Measurements from ENCODE around the gene KATNB1.
"Not testable (repeated sequence)": the region's sequence is repeated elsewhere in the genome, so short reads cannot be mapped to it uniquely, and the experiment has no call there.

Gene KATNB1

GRCh38 chr16:57729852-57730251, 5.7 kb upstream of the KATNB1 start:
- not testable (repeated sequence) for H3K4me1 ChIP-seq (ENCODE audit: control insufficient read depth in 1 of 2, insufficient read depth in 2 of 2, low read length in 2 of 2); H2BK12ac ChIP-seq (ENCODE audit: low read length); H3K4me2 ChIP-seq (ENCODE audit: low read length); H2AFZ ChIP-seq (ENCODE audit: insufficient read depth, low read length, poor library complexity); H3K14ac ChIP-seq (ENCODE audit: low read length); H4K8ac ChIP-seq (ENCODE audit: low read depth, low read length); H3K4me3 ChIP-seq (ENCODE audit: low read depth, low read length); H3K36me3 ChIP-seq (ENCODE audit: control insufficient read depth in 1 of 2, insufficient read depth in 2 of 2, low read length in 2 of 2); H3K27ac ChIP-seq (ENCODE audit: low read depth, low read length); H3K18ac ChIP-seq (ENCODE audit: low read length); H3K79me1 ChIP-seq (ENCODE audit: low read length); H3K79me2 ChIP-seq (ENCODE audit: control insufficient read depth, insufficient read depth, low read length, poor library complexity); H2BK5ac ChIP-seq (ENCODE audit: low read depth, low read length, poor library complexity); H4K12ac ChIP-seq (ENCODE audit: low read depth, low read length); H3K9ac ChIP-seq (ENCODE audit: low read length); H2BK120ac ChIP-seq (ENCODE audit: insufficient read depth, low read length, poor library complexity); H3K27me3 ChIP-seq (ENCODE audit: insufficient read depth, low read length); H3K4ac ChIP-seq (ENCODE audit: low read depth, low read length); H3K9me3 ChIP-seq (ENCODE audit: insufficient read depth, low read depth, low read length); H3K23ac ChIP-seq (ENCODE audit: low read length); DNase-seq; H4K91ac ChIP-seq (ENCODE audit: low read depth, low read length); H2AK5ac ChIP-seq (ENCODE audit: low read length)
- WGBS (ENCODE audit: extremely low coverage, insufficient coverage, insufficient read length) = 100% methylated on average over 3 of the region's 6 CpGs

- no peak overlapping the region for H3K4me2 ChIP-seq (ENCODE audit: low read length)
- DNase-seq = no peak
- peaks cover 3% of the 10 kb centered on the region for H3K79me2 ChIP-seq (ENCODE audit: control insufficient read depth, insufficient read depth, low read length, poor library complexity)
Measured at GRCh38 chr16:57730771-57731730, 4.5 kb upstream of the KATNB1 start.

GRCh38 chr16:57732037-57732436, 3.5 kb upstream of the KATNB1 start:
- no peak overlapping the region for H4K91ac ChIP-seq (ENCODE audit: low read depth, low read length)
- no peak overlapping the region for H3K14ac ChIP-seq (ENCODE audit: low read length)
- no peak overlapping the region for H2BK5ac ChIP-seq (ENCODE audit: low read depth, low read length, poor library complexity)
- H3K79me2 ChIP-seq (ENCODE audit: control insufficient read depth, insufficient read depth, low read length, poor library complexity) = peaks cover 3% of the 10 kb centered on the region
- WGBS (ENCODE audit: extremely low coverage, insufficient coverage, insufficient read length) = no CpG with 5 or more reads among the region's 2 CpGs
- no peak overlapping the region for H3K27ac ChIP-seq (ENCODE audit: low read depth, low read length)
- H3K4me3 ChIP-seq (ENCODE audit: low read depth, low read length) = no peak overlapping the region
- no peak overlapping the region for H2AK5ac ChIP-seq (ENCODE audit: low read length)
- peaks cover 5% of the 10 kb centered on the region for H3K79me1 ChIP-seq (ENCODE audit: low read length)
- H3K27me3 ChIP-seq (ENCODE audit: insufficient read depth, low read length) = no peaks in the 10 kb centered on the region
- no peak overlapping the region for H2BK120ac ChIP-seq (ENCODE audit: insufficient read depth, low read length, poor library complexity)
- H2BK12ac ChIP-seq (ENCODE audit: low read length) = no peak overlapping the region
- H3K18ac ChIP-seq (ENCODE audit: low read length) = no peak overlapping the region
- H3K4me2 ChIP-seq (ENCODE audit: low read length) = no peak overlapping the region
- H3K9me3 ChIP-seq (ENCODE audit: insufficient read depth, low read depth, low read length) = peaks cover 4% of the 10 kb centered on the region
- peak in 1 of 2 donors; percentile 46 for DNase-seq
- no peak overlapping the region for H3K23ac ChIP-seq (ENCODE audit: low read length)
- H4K8ac ChIP-seq (ENCODE audit: low read depth, low read length) = no peak overlapping the region
- H4K12ac ChIP-seq (ENCODE audit: low read depth, low read length) = no peak overlapping the region
- H2AFZ ChIP-seq (ENCODE audit: insufficient read depth, low read length, poor library complexity) = no peak overlapping the region
- peaks cover 10 to 15% of the 10 kb centered on the region in 2 experiments for H3K4me1 ChIP-seq (ENCODE audit: control insufficient read depth in 1 of 2, insufficient read depth in 2 of 2, low read length in 2 of 2)
- H3K36me3 ChIP-seq (ENCODE audit: control insufficient read depth in 1 of 2, insufficient read depth in 2 of 2, low read length in 2 of 2) = no peaks in the 10 kb centered on the region
- no peak overlapping the region for H3K9ac ChIP-seq (ENCODE audit: low read length)
- no peak overlapping the region for H3K4ac ChIP-seq (ENCODE audit: low read depth, low read length)

More at GRCh38 chr16:57730771-57731730, 4.5 kb upstream of the KATNB1 start:
- Histone ChIP-seq H3K23ac (ENCODE audit: low read length) (no peak overlapping the region), H3K14ac (ENCODE audit: low read length) (no peak overlapping the region), H4K8ac (ENCODE audit: low read depth, low read length) (no peak overlapping the region), H2BK12ac (ENCODE audit: low read length) (no peak overlapping the region), H3K36me3 (ENCODE audit: control insufficient read depth in 1 of 2, insufficient read depth in 2 of 2, low read length in 2 of 2) (no peaks in the 10 kb centered on the region), H2AK5ac (ENCODE audit: low read length) (no peak overlapping the region), H2BK120ac (ENCODE audit: insufficient read depth, low read length, poor library complexity) (no peak overlapping the region), H3K9me3 (ENCODE audit: insufficient read depth, low read depth, low read length) (peaks cover 4% of the 10 kb centered on the region), H2AFZ (ENCODE audit: insufficient read depth, low read length, poor library complexity) (no peak overlapping the region), H3K4me1 (ENCODE audit: control insufficient read depth in 1 of 2, insufficient read depth in 2 of 2, low read length in 2 of 2) (peaks cover under 1 to 5% of the 10 kb centered on the region in 2 experiments), H2BK5ac (ENCODE audit: low read depth, low read length, poor library complexity) (no peak overlapping the region), H3K9ac (ENCODE audit: low read length) (no peak overlapping the region), H4K91ac (ENCODE audit: low read depth, low read length) (no peak overlapping the region), H3K4ac (ENCODE audit: low read depth, low read length) (no peak overlapping the region), H3K79me1 (ENCODE audit: low read length) (peaks cover 5% of the 10 kb centered on the region), H4K12ac (ENCODE audit: low read depth, low read length) (no peak overlapping the region), H3K27me3 (ENCODE audit: insufficient read depth, low read length) (no peaks in the 10 kb centered on the region), H3K27ac (ENCODE audit: low read depth, low read length) (no peak overlapping the region), H3K4me3 (ENCODE audit: low read depth, low read length) (no peak overlapping the region), H3K18ac (ENCODE audit: low read length) (no peak overlapping the region)
- WGBS (ENCODE audit: extremely low coverage, insufficient coverage, insufficient read length) = no CpG with 5 or more reads among the region's 13 CpGs

- Histone ChIP-seq H3K9me3 (ENCODE audit: insufficient read depth, low read depth, low read length) (peaks cover 4% of the 10 kb centered on the region), H3K36me3 (ENCODE audit: control insufficient read depth in 1 of 2, insufficient read depth in 2 of 2, low read length in 2 of 2) (no peaks in the 10 kb centered on the region), H4K12ac (ENCODE audit: low read depth, low read length) (no peak overlapping the region), H2AK5ac (ENCODE audit: low read length) (no peak overlapping the region), H3K4me1 (ENCODE audit: control insufficient read depth in 1 of 2, insufficient read depth in 2 of 2, low read length in 2 of 2) (peaks cover 10 to 15% of the 10 kb centered on the region in 2 experiments), H3K27ac (ENCODE audit: low read depth, low read length) (no peak overlapping the region), H2AFZ (ENCODE audit: insufficient read depth, low read length, poor library complexity) (no peak overlapping the region), H3K9ac (ENCODE audit: low read length) (no peak overlapping the region), H2BK12ac (ENCODE audit: low read length) (no peak overlapping the region), H2BK120ac (ENCODE audit: insufficient read depth, low read length, poor library complexity) (no peak overlapping the region), H3K14ac (ENCODE audit: low read length) (no peak overlapping the region), H3K27me3 (ENCODE audit: insufficient read depth, low read length) (no peaks in the 10 kb centered on the region), H3K79me1 (ENCODE audit: low read length) (peaks cover 5% of the 10 kb centered on the region), H3K23ac (ENCODE audit: low read length) (no peak overlapping the region), H3K4me3 (ENCODE audit: low read depth, low read length) (no peak overlapping the region), H4K8ac (ENCODE audit: low read depth, low read length) (no peak overlapping the region), H3K4ac (ENCODE audit: low read depth, low read length) (no peak overlapping the region), H3K18ac (ENCODE audit: low read length) (no peak overlapping the region), H4K91ac (ENCODE audit: low read depth, low read length) (no peak overlapping the region), H3K79me2 (ENCODE audit: control insufficient read depth, insufficient read depth, low read length, poor library complexity) (peaks cover 3% of the 10 kb centered on the region), H2BK5ac (ENCODE audit: low read depth, low read length, poor library complexity) (no peak overlapping the region), H3K4me2 (ENCODE audit: low read length) (no peak overlapping the region)
- WGBS (ENCODE audit: extremely low coverage, insufficient coverage, insufficient read length) = no CpG with 5 or more reads among the region's 2 CpGs
- DNase-seq = no peak
Measured at GRCh38 chr16:57732714-57733113, 2.9 kb upstream of the KATNB1 start.
